OCI-LY1 (cell line): ENCODE data around the gene TIRAP.

Experiments
- H2AFZ ChIP-seq: fragments of 200-600 bp; sonication (generic), shearing (Covaris generic); 2 replicates; pipeline ENCODE4 v1.6.0; 2014; ENCODE audit warnings: antibody characterized with exemption, mild to moderate bottlenecking, low read length
- H3F3A ChIP-seq: fragments of 200-600 bp; sonication (generic), shearing (Covaris generic); 2 replicates; pipeline ENCODE4 v1.6.0; 2014; ENCODE audit warnings: mild to moderate bottlenecking, antibody characterized with exemption, low read length, moderate library complexity; ENCODE audit not compliant: insufficient read depth
- H3K27ac ChIP-seq: fragments of 200-600 bp; sonication (generic); 2 replicates; pipeline ENCODE4 v1.5.1; 2014; ENCODE audit warnings: low read length, mixed run types, mild to moderate bottlenecking, low read depth; ENCODE audit not compliant: poor library complexity, severe bottlenecking
- H3K27me3 ChIP-seq: fragments of 200-600 bp; sonication (generic); 2 replicates; pipeline ENCODE4 v1.6.0; 2014; ENCODE audit warnings: antibody characterized with exemption, mild to moderate bottlenecking, low read length, moderate library complexity; ENCODE audit not compliant: insufficient read depth
- H3K36me3 ChIP-seq: fragments of 200-600 bp; sonication (generic); 2 replicates; pipeline ENCODE4 v1.6.1; 2014; ENCODE audit warnings: mild to moderate bottlenecking, antibody characterized with exemption, low read length, moderate library complexity, mixed read lengths; ENCODE audit not compliant: insufficient read depth
- H3K4me1 ChIP-seq: fragments of 200-600 bp; sonication (generic); 2 replicates; pipeline ENCODE4 v1.5.1; 2014; ENCODE audit warnings: mild to moderate bottlenecking, low read length, moderate library complexity; ENCODE audit not compliant: insufficient read depth, severe bottlenecking
- H3K4me2 ChIP-seq: fragments of 200-600 bp; sonication (generic), shearing (Covaris generic); 2 replicates; pipeline ENCODE4 v1.6.1; 2014; ENCODE audit warnings: low read length
- H3K4me3 ChIP-seq: fragments of 200-600 bp; sonication (generic); 2 replicates; pipeline ENCODE4 v1.5.1; 2014; ENCODE audit warnings: low read length, low read depth, mild to moderate bottlenecking, mixed read lengths; ENCODE audit not compliant: poor library complexity, severe bottlenecking
- H3K79me2 ChIP-seq: fragments of 200-600 bp; shearing (Covaris generic); 2 replicates; pipeline ENCODE4 v1.6.1; 2016; ENCODE audit warnings: mixed run types, low read length, mixed read lengths; ENCODE audit not compliant: insufficient read depth
- H3K9ac ChIP-seq: fragments of 200-600 bp; sonication (generic), shearing (Covaris generic); 2 replicates; pipeline ENCODE4 v1.6.1; 2014; ENCODE audit warnings: mild to moderate bottlenecking, low read length, mixed read lengths
- H3K9me2 ChIP-seq: fragments of 200-600 bp; sonication (generic), shearing (Covaris generic); 2 replicates; pipeline ENCODE4 v1.6.1; 2014; ENCODE audit warnings: low read depth, mild to moderate bottlenecking, low read length, mixed read lengths
- H3K9me3 ChIP-seq: fragments of 200-600 bp; shearing (Covaris generic); 2 replicates; pipeline ENCODE4 v1.6.1; 2014; ENCODE audit warnings: low read length, mixed read lengths
- H4K20me1 ChIP-seq: fragments of 200-600 bp; sonication (generic), shearing (Covaris generic); 2 replicates; pipeline ENCODE4 v1.6.0; 2016; ENCODE audit warnings: mild to moderate bottlenecking, low read length; ENCODE audit not compliant: insufficient read depth
- CTCF ChIP-seq: fragments of 200-600 bp; sonication (generic), shearing (Covaris generic); IDR thresholded peaks from 2 replicates; pipeline ENCODE4 v1.5.1; 2017; ENCODE audit warnings: mild to moderate bottlenecking, antibody characterized with exemption, low read length, moderate library complexity, mixed read lengths
- EZH2 ChIP-seq: fragments of 200-600 bp; sonication (generic), shearing (Covaris generic); IDR thresholded peaks from 2 replicates; pipeline ENCODE4 v1.8.0; 2017; ENCODE audit warnings: borderline replicate concordance, mixed run types, mild to moderate bottlenecking, antibody characterized with exemption, low read length, moderate library complexity, mixed read lengths

TIRAP gene

GRCh38 chr11:126317432-126317755 is 34.5 kb downstream of the TIRAP start:
- no peak for TF ChIP-seq EZH2
- TF ChIP-seq CTCF, result no peak
- peaks cover 11% of the 10 kb centered on the region for H3K4me1 ChIP-seq
- H3K9me2 ChIP-seq, result no peaks in the 10 kb centered on the region
- H4K20me1 ChIP-seq, result no peaks in the 10 kb centered on the region
- H3K27me3 ChIP-seq, result no peaks in the 10 kb centered on the region
- H2AFZ ChIP-seq, result no peak overlapping the region
- H3K4me3 ChIP-seq, result no peak overlapping the region
- no peaks in the 10 kb centered on the region for H3K79me2 ChIP-seq
- no peaks in the 10 kb centered on the region for H3F3A ChIP-seq
- H3K36me3 ChIP-seq, result peaks cover 47% of the 10 kb centered on the region
- H3K9me3 ChIP-seq, result no peaks in the 10 kb centered on the region
- no peak overlapping the region for H3K27ac ChIP-seq
- no peak overlapping the region for H3K4me2 ChIP-seq
- no peak overlapping the region for H3K9ac ChIP-seq

- H3K4me1 ChIP-seq, result peaks cover 11% of the 10 kb centered on the region
- no peaks in the 10 kb centered on the region for H3K79me2 ChIP-seq
- TF ChIP-seq EZH2 (no peak), CTCF (no peak)
- H3K4me2 ChIP-seq, result no peak overlapping the region
- H3K9ac ChIP-seq, result no peak overlapping the region
- no peaks in the 10 kb centered on the region for H3K9me2 ChIP-seq
- peaks cover 41% of the 10 kb centered on the region for H3K36me3 ChIP-seq
- H3K27ac ChIP-seq, result no peak overlapping the region
- no peaks in the 10 kb centered on the region for H4K20me1 ChIP-seq
- no peaks in the 10 kb centered on the region for H3F3A ChIP-seq
- no peak overlapping the region for H3K4me3 ChIP-seq
- H2AFZ ChIP-seq, result no peak overlapping the region
- H3K9me3 ChIP-seq, result no peaks in the 10 kb centered on the region
- no peaks in the 10 kb centered on the region for H3K27me3 ChIP-seq
Measured at GRCh38 chr11:126317756-126318573, 35.1 kb downstream of the TIRAP start.

DNA sequence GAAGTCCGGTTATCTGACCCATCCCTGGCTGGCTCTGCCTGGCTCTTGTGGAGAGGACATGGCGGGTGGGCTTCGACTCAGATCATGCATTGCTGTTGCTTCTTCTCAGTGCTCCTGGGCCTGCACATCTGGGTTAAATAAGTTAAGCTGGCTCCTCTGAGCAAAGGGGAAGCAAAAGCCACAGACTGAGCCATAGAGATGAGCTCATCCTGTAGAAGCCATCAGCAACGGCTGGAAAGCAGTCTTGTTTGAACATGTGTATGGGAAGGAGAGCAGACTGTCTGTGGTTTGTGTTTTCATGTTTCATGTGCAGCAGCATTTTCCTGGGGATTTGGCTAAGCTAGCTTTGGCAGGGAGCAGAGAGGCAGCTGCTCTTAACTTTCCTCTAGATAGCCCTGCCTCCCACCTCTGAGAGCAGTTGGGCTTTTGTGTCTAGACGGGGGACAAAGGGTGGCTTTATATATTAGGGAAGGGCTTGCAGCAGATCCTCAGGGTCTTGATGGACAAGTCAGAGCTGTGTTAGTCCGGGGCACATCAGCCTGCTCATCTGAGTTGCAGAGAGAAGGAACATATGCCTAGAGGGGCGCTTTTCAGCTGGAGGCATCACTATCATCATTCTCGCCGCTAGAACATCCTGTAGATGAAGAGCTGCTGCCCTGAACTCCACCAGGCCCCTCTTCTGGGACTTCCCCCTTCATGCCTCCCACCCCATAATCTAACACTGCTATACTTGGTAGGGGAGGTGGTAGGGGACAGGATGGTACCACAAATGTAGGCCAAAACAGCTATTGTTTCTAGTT is 35.9 kb downstream of the TIRAP start:
- no peak overlapping the region for H2AFZ ChIP-seq
- H3K9me2 ChIP-seq, result no peaks in the 10 kb centered on the region
- no peaks in the 10 kb centered on the region for H3F3A ChIP-seq
- no peaks in the 10 kb centered on the region for H3K9me3 ChIP-seq
- H3K9ac ChIP-seq, result no peak overlapping the region
- H3K36me3 ChIP-seq, result peaks cover 33% of the 10 kb centered on the region
- H3K4me1 ChIP-seq, result peaks cover 11% of the 10 kb centered on the region
- no peak overlapping the region for H3K4me3 ChIP-seq
- no peak overlapping the region for H3K27ac ChIP-seq
- H3K4me2 ChIP-seq, result no peak overlapping the region
- H3K79me2 ChIP-seq, result no peaks in the 10 kb centered on the region
- TF ChIP-seq CTCF, result no peak
- no peak for TF ChIP-seq EZH2
- H3K27me3 ChIP-seq, result no peaks in the 10 kb centered on the region
- no peaks in the 10 kb centered on the region for H4K20me1 ChIP-seq
